Nephron progenitor cell (in vitro differentiated cells): ENCODE data around the gene TBL1XR1.

Experiments
- DNase-seq: peaks from one replicate; pipeline ENCODE4 v3.0.0; 2021
- H3K27ac Mint-ChIP-seq: 2 replicates; pipeline ENCODE4 v1.8.0; 2021; ENCODE audit warnings: mild to moderate bottlenecking, moderate library complexity, mixed read lengths
- H3K27me3 Mint-ChIP-seq: 2 replicates; pipeline ENCODE4 v1.8.0; 2021; ENCODE audit warnings: mild to moderate bottlenecking, low read depth, mixed read lengths; ENCODE audit not compliant: poor library complexity
- H3K36me3 Mint-ChIP-seq: 2 replicates; pipeline ENCODE4 v1.8.0; 2021; ENCODE audit warnings: low read depth, mixed read lengths
- H3K4me1 Mint-ChIP-seq: 2 replicates; pipeline ENCODE4 v1.8.0; 2021; ENCODE audit warnings: mixed read lengths
- H3K4me3 Mint-ChIP-seq: 2 replicates; pipeline ENCODE4 v1.8.0; 2021; ENCODE audit warnings: mild to moderate bottlenecking, moderate library complexity, mixed read lengths
- H3K9me3 Mint-ChIP-seq: 2 replicates; pipeline ENCODE4 v1.8.0; 2021; ENCODE audit warnings: mild to moderate bottlenecking, moderate library complexity, mixed read lengths
- TF ChIP-seq, protein P1 (sequence below): fragments of 200-600 bp; sonication (generic); IDR thresholded peaks from 2 replicates; pipeline ENCODE4 v1.5.0; 2021; ENCODE audit warnings: antibody characterized with exemption

The TBL1XR1 gene

DNA sequence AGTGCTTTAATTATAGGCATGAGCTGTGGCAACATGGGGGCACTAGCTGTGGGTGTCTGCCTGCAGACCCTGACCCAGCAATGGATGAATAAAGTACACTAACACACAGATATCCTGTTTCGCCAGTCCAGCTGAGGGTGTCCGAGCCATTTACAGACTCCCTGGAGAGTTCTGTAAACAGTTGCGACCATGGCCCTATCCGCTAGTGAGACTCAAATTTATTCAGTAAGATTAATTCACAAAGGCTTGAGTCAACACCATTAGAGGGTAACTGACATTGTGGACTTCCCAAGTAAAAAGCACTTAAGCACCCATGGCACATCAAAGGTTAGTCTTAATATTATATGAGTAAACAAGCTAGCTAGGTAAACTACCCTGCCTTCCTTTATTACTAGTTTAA is 161.6 kb downstream of the TBL1XR1 start:
- H3K4me1 Mint-ChIP-seq = peaks cover 19% of the 10 kb centered on the region
- H3K4me3 Mint-ChIP-seq = no peak overlapping the region
- DNase-seq = no peak
- no peaks in the 10 kb centered on the region for H3K9me3 Mint-ChIP-seq
- TF ChIP-seq, protein P1, sequence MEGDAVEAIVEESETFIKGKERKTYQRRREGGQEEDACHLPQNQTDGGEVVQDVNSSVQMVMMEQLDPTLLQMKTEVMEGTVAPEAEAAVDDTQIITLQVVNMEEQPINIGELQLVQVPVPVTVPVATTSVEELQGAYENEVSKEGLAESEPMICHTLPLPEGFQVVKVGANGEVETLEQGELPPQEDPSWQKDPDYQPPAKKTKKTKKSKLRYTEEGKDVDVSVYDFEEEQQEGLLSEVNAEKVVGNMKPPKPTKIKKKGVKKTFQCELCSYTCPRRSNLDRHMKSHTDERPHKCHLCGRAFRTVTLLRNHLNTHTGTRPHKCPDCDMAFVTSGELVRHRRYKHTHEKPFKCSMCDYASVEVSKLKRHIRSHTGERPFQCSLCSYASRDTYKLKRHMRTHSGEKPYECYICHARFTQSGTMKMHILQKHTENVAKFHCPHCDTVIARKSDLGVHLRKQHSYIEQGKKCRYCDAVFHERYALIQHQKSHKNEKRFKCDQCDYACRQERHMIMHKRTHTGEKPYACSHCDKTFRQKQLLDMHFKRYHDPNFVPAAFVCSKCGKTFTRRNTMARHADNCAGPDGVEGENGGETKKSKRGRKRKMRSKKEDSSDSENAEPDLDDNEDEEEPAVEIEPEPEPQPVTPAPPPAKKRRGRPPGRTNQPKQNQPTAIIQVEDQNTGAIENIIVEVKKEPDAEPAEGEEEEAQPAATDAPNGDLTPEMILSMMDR = no peak
- H3K27me3 Mint-ChIP-seq = no peaks in the 10 kb centered on the region
- peak overlapping the region; percentile 91 for H3K27ac Mint-ChIP-seq
- peaks cover 92% of the 10 kb centered on the region for H3K36me3 Mint-ChIP-seq

DNA sequence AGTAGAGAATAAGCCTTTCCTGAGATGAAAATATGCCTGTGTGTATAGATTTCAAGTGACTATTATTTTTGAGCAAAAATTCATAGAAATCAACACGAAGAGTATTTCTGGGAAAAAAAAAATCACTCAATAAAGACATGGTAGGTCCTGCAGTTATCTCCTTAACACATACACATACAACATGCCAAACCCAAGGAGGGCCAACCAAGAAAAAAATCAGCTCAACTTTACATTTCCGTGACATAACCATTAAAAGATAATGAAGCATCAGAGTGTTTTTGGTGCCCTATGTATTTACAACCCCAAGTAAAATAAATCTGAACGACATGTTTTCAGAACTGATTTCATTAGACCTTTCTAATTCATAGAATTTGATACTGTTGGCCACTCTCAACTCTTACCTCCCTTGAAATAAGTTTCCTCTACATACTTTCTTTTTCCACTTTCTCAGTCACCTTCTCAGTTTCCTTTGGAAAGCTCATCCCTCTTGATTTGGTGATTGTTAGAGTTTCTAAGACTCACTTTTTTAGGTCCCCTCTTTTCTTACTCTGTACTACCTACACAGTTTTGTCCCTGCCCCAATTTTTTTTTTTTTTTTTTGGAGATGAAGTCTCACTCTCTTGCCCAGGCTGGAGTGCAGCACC is 162.3 kb downstream of the TBL1XR1 start:
- Mint-ChIP-seq H3K4me3 (no peak overlapping the region), H3K9me3 (no peaks in the 10 kb centered on the region), H3K27ac (peak overlapping the region; percentile 91), H3K27me3 (no peaks in the 10 kb centered on the region), H3K36me3 (peaks cover 93% of the 10 kb centered on the region), H3K4me1 (peaks cover 19% of the 10 kb centered on the region)
- TF ChIP-seq, protein P1 = no peak
- DNase-seq = no peak

DNA sequence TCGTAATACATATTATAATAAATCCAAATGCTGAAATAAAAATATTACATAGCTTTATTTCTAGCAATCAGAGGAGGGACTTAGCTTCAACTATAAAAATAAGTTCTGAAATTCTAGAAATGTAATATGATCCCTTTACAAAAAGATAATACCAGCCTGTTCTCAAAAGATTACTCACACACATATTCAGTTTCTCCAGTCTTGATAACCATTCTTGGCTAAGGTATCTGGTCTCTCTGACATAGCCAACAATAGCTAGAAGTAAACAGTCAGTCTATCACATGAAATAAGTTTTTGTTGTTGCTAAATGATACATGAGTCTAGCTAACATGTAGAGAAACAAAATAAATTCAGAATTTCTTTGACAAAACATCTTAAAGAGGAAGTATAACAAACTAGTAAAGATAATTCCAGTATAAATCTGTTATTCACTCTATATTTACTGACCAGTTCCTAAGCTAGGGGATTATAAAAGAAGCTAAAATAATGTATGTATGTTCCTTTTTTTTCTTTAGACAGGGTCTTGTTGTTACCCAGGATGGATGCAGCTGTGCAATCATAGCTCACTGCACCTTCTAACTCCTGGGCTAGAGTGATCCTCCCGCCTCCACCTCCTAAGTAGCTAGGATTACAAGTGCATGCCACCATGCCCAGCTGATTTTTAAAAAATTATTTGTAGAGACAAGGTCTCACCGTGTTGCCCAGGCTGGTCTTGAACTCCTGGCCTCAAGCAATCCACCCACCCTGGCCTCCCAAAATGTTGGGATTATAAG is 170.6 kb downstream of the TBL1XR1 start:
- Mint-ChIP-seq H3K4me1 (peaks cover 7% of the 10 kb centered on the region), H3K27ac (peak overlapping the region; percentile 87), H3K36me3 (peaks cover 80% of the 10 kb centered on the region), H3K27me3 (no peaks in the 10 kb centered on the region), H3K9me3 (no peaks in the 10 kb centered on the region), H3K4me3 (no peak overlapping the region)
- DNase-seq = no peak
- TF ChIP-seq, protein P1 = no peak

DNA sequence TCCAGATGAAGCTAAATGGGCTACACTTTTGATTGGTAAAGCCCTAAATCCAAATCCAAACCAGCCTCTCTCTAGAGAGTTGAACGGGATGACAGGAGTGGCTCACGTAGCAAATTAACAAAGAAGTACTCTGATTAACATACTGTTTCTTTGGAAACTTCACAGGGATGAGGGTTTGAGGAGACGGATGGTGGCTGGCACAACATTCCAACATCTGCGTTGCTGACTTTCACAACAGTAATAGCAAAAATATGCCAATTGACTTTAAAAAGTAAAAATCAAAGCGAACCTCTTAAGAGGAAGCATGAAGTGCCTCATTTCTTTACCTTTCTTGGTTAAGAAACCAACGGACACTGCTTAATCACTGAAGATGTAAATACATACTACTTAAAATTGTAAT is 181.4 kb downstream of the TBL1XR1 start:
- DNase-seq = no peak
- Mint-ChIP-seq H3K9me3 (no peaks in the 10 kb centered on the region), H3K4me3 (no peak overlapping the region), H3K27me3 (peaks cover 3% of the 10 kb centered on the region), H3K36me3 (peaks cover 58% of the 10 kb centered on the region), H3K4me1 (peaks cover 21% of the 10 kb centered on the region), H3K27ac (peak overlapping the region; percentile 9)
- TF ChIP-seq, protein P1 = no peak

DNA sequence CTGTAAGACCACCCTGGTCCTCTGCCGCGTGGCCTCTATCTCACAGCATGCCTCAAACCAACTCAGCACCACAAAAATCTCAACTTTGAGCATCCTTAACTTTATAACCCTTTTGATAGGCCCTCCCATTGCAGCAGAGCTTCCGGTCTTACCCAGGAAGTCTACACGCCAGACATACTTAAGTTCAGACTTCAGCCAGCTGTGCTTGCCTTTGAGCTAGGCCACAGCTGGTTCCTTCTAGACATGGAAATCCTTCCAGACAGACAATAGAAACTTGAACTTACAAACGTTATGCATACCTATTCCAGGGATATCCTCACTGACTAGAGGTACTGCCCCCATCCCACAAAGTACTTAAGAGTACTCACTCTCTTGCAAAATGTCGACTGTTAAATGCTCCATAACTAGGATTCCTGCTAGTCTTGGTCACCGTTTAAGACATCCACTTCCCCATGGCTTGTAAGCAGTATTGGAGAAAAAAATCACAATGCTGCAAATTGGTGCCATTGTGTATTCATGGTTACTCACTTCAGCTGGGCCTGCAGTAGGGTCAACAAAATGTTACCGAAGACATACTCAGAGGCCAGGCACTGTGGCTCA is 183.5 kb downstream of the TBL1XR1 start:
- Mint-ChIP-seq H3K4me3 (no peak overlapping the region), H3K27ac (peak overlapping the region; percentile 62), H3K4me1 (peaks cover 11% of the 10 kb centered on the region), H3K36me3 (peaks cover 53% of the 10 kb centered on the region), H3K9me3 (no peaks in the 10 kb centered on the region), H3K27me3 (peaks cover 3% of the 10 kb centered on the region)
- TF ChIP-seq, protein P1 = no peak
- no peak for DNase-seq
